ENCODE results near the gene RBMS3.
A peak's percentile ranks its signal among the peaks of the same experiment; 100 is the strongest.
"Not testable (repeated sequence)": the region's sequence is repeated elsewhere in the genome, so short reads cannot be mapped to it uniquely, and the experiment has no call there.

Gene RBMS3

GRCh38 chr3:29310865-29311264 lies 30.0 kb downstream of the RBMS3 start:
- no peak for DNase-seq

- DNase-seq = no peak
Measured at GRCh38 chr3:29311795-29312194, 30.9 kb downstream of the RBMS3 start.

- no peak for DNase-seq
Measured at GRCh38 chr3:29312395-29312794, 31.5 kb downstream of the RBMS3 start.

- no peak for DNase-seq
Measured at GRCh38 chr3:29312960-29313452, 32.1 kb downstream of the RBMS3 start.

- no peak for DNase-seq
Measured at GRCh38 chr3:29313981-29314726, 33.3 kb downstream of the RBMS3 start.

- DNase-seq = no peak
Measured at GRCh38 chr3:29314727-29315088, 33.8 kb downstream of the RBMS3 start.

- no peak for DNase-seq
Measured at GRCh38 chr3:29317659-29318173, 36.8 kb downstream of the RBMS3 start.

- DNase-seq = no peak
Measured at GRCh38 chr3:29318251-29318650, 37.4 kb downstream of the RBMS3 start.

- no peak for DNase-seq
Measured at GRCh38 chr3:29319262-29319661, 38.4 kb downstream of the RBMS3 start.

- DNase-seq = no peak
Measured at GRCh38 chr3:29319798-29320197, 38.9 kb downstream of the RBMS3 start.

GRCh38 chr3:29322586-29322985 lies 41.7 kb downstream of the RBMS3 start:
- no peak for DNase-seq

- DNase-seq = peak in 5 of 58 donors; percentile 1 to 7 (median 2)
Measured at GRCh38 chr3:29324180-29324651, 43.3 kb downstream of the RBMS3 start.

- not testable (repeated sequence) for DNase-seq
Measured at GRCh38 chr3:29326540-29326939, 45.7 kb downstream of the RBMS3 start.

- DNase-seq = no peak
Measured at GRCh38 chr3:29329986-29330890, 49.4 kb downstream of the RBMS3 start.

- no peak for DNase-seq
Measured at GRCh38 chr3:29331035-29331434, 50.2 kb downstream of the RBMS3 start.

- DNase-seq = no peak
Measured at GRCh38 chr3:29331456-29332194, 50.8 kb downstream of the RBMS3 start.

- DNase-seq = no peak
Measured at GRCh38 chr3:29332195-29332637, 51.3 kb downstream of the RBMS3 start.

- DNase-seq = no peak
Measured at GRCh38 chr3:29333576-29333975, 52.7 kb downstream of the RBMS3 start.

- no peak for DNase-seq
Measured at GRCh38 chr3:29334706-29335105, 53.8 kb downstream of the RBMS3 start.

GRCh38 chr3:29335438-29335837 lies 54.6 kb downstream of the RBMS3 start:
- peak in 19 of 58 donors; percentile 0 to 33 (median 4) for DNase-seq

- DNase-seq = no peak
Measured at GRCh38 chr3:29335943-29336342, 55.1 kb downstream of the RBMS3 start.

Data from anterior cingulate cortex (tissue), 58 donors.